Keratinocyte (primary cell): ENCODE data around the gene ICAM2. TPM values are rescaled to one million over a fixed set of nuclear protein-coding genes. Genes with fewer than 3 reads are reported as not detected.

Source experiments
- DNase-seq: peaks from one replicate; pipeline ENCODE4 v3.0.0-alpha.2; 2011; ENCODE audit warnings: low read depth, missing footprints, low spot score
- FAIRE-seq: peaks from 2 replicates; lab custom pipeline; 2011; peaks lifted over from hg19 to GRCh38; lab: Jason Lieb, UNC
- H2AFZ ChIP-seq: 2 replicates; pipeline ENCODE4 v1.6.0; 2012; ENCODE audit warnings: low read length, control low read depth, inconsistent platforms; ENCODE audit not compliant: control insufficient read depth
- H3K27ac ChIP-seq: 2 replicates; pipeline ENCODE4 v1.5.1; 2011; ENCODE audit warnings: low read length; ENCODE audit not compliant: control insufficient read depth, insufficient read depth
- H3K27me3 ChIP-seq: 3 replicates; pipeline ENCODE4 v1.6.0; 2011; ENCODE audit warnings: low read length; ENCODE audit not compliant: control insufficient read depth, insufficient read depth; ENCODE audit errors: extremely low read depth
- H3K36me3 ChIP-seq, 2 experiments: 2 replicates in 1 of 2; 3 replicates in 1 of 2; pipeline ENCODE4 v1.5.1; 2011; ENCODE audit warnings: low read length in 2 of 2, mild to moderate bottlenecking in 1 of 2; ENCODE audit not compliant: control insufficient read depth in 2 of 2, insufficient read depth in 2 of 2; ENCODE audit errors: extremely low read depth in 1 of 2
- H3K4me1 ChIP-seq: 3 replicates; pipeline ENCODE4 v1.5.1; 2011; ENCODE audit warnings: low read length; ENCODE audit not compliant: control insufficient read depth, insufficient read depth; ENCODE audit errors: extremely low read depth
- H3K4me2 ChIP-seq: 3 replicates; pipeline ENCODE4 v1.6.0; 2011; ENCODE audit warnings: low read depth, low read length; ENCODE audit not compliant: control insufficient read depth, insufficient read depth; ENCODE audit errors: extremely low read depth
- H3K4me3 ChIP-seq, 3 experiments: fragments of 200-600 bp in 1 of 3; sonication (generic) in 1 of 3; 2 replicates in 2 of 3; 3 replicates in 1 of 3; pipeline ENCODE4 v1.5.1; 2011 to 2016; ENCODE audit warnings: low read length in 3 of 3, mild to moderate bottlenecking in 3 of 3, control low read depth in 2 of 3, inconsistent platforms in 1 of 3, low read depth in 1 of 3, mixed read lengths in 1 of 3, mixed run types in 1 of 3, moderate library complexity in 1 of 3; ENCODE audit not compliant: control insufficient read depth in 2 of 3, insufficient read depth in 2 of 3; ENCODE audit errors: extremely low read depth in 1 of 3
- H3K79me2 ChIP-seq: 2 replicates; pipeline ENCODE4 v1.6.0; 2012; ENCODE audit warnings: low read length; ENCODE audit not compliant: control insufficient read depth, insufficient read depth
- H3K9ac ChIP-seq: 3 replicates; pipeline ENCODE4 v1.6.0; 2011; ENCODE audit warnings: low read length; ENCODE audit not compliant: control insufficient read depth, insufficient read depth; ENCODE audit errors: extremely low read depth
- H3K9me1 ChIP-seq: 3 replicates; pipeline ENCODE4 v1.6.0; 2011; ENCODE audit warnings: low read length; ENCODE audit not compliant: control insufficient read depth, insufficient read depth; ENCODE audit errors: extremely low read depth
- H3K9me3 ChIP-seq: 2 replicates; pipeline ENCODE4 v1.5.1; 2012; ENCODE audit warnings: low read depth, low read length; ENCODE audit not compliant: control insufficient read depth
- H4K20me1 ChIP-seq: 3 replicates; pipeline ENCODE4 v1.6.0; 2011; ENCODE audit warnings: low read length; ENCODE audit not compliant: control insufficient read depth, insufficient read depth; ENCODE audit errors: extremely low read depth
- CTCF ChIP-seq, 3 experiments: IDR thresholded peaks in 1 of 3; conservative IDR thresholded peaks in 1 of 3; optimal IDR thresholded peaks in 1 of 3; 2 replicates in 2 of 3; 3 replicates in 1 of 3; pipeline versions ENCODE3 to v1.5.1; 2011; ENCODE audit warnings: low read length in 3 of 3, mild to moderate bottlenecking in 3 of 3, moderate library complexity in 2 of 3, control low read depth in 1 of 3, inconsistent platforms in 1 of 3; ENCODE audit not compliant: insufficient read depth in 2 of 3; ENCODE audit errors: extremely low read depth in 1 of 3
- EZH2 ChIP-seq: IDR thresholded peaks from one replicate; pipeline ENCODE4 v1.6.1; 2012; ENCODE audit warnings: inconsistent platforms, mild to moderate bottlenecking, low read length, moderate library complexity
- dilution Hi-C: fragments of 300-500 bp; cut with MboI; formaldehyde crosslinking; loops from one replicate; pipeline ENCODE4 v1.7.0; 2020; ENCODE audit warnings: low sequenced_read_pairs; ENCODE audit not compliant: extremely low pct_ligation_motif_present
- polyA plus RNA-seq, 5 experiments: library from polyadenylated mRNA; depleted of rRNA in 3 of 5; stranded (reverse) in 3 of 5; stranded (forward) in 1 of 5; unstranded in 1 of 5; fragments of >200 nt; gene quantifications; 1 replicate in 1 of 5; 2 replicates in 3 of 5; 3 replicates in 1 of 5; pipeline versions ENCODE4 v1.2.1 to v1.2.3, GENCODE V29; 2011 to 2012; ENCODE audit warnings: missing spikeins in 2 of 5, low read depth in 1 of 5, low replicate concordance in 1 of 5

ICAM2 gene
- polyA plus RNA-seq, 1 donor (not counting 4 experiments of a cell fraction or from before 2014, with no cell fraction given), result 0.09 TPM

GRCh38 chr17:64054304-64054703 lies 33.9 kb upstream of the ICAM2 start:
- no peak overlapping the region for H3K9ac ChIP-seq
- H3K36me3 ChIP-seq, result peaks cover 40 to 54% of the 10 kb centered on the region in 2 experiments
- dilution Hi-C loops, result no loop called here
- H3K9me1 ChIP-seq, result no peaks in the 10 kb centered on the region
- no peaks in the 10 kb centered on the region for H4K20me1 ChIP-seq
- no peak for DNase-seq
- H3K27me3 ChIP-seq, result no peaks in the 10 kb centered on the region
- no peaks in the 10 kb centered on the region for H3K79me2 ChIP-seq
- no peak for FAIRE-seq
- H3K4me3 ChIP-seq, result no peak overlapping the region
- H3K27ac ChIP-seq, result no peak overlapping the region
- H2AFZ ChIP-seq, result no peak overlapping the region
- no peaks in the 10 kb centered on the region for H3K9me3 ChIP-seq
- H3K4me2 ChIP-seq, result no peak overlapping the region
- TF ChIP-seq CTCF (optimal IDR thresholded peaks at IDR 0.05 in 1 of 3, IDR thresholded peaks at IDR 0.05 in 1 of 3, conservative IDR thresholded peaks at IDR 0.05 in 1 of 3; ENCODE audit: extremely low read depth in 1 of 3, insufficient read depth in 2 of 3, low read length in 3 of 3), result no peak
- no peak for TF ChIP-seq EZH2
- H3K4me1 ChIP-seq, result no peaks in the 10 kb centered on the region

GRCh38 chr17:64053101-64053500 lies 32.7 kb upstream of the ICAM2 start:
- Histone ChIP-seq H4K20me1 (no peaks in the 10 kb centered on the region), H3K9me3 (no peaks in the 10 kb centered on the region), H3K79me2 (no peaks in the 10 kb centered on the region), H3K9ac (no peak overlapping the region), H3K4me2 (no peak overlapping the region), H3K36me3 (peaks cover 42 to 49% of the 10 kb centered on the region in 2 experiments), H3K27me3 (no peaks in the 10 kb centered on the region), H3K27ac (no peak overlapping the region), H3K4me1 (no peaks in the 10 kb centered on the region), H3K4me3 (no peak overlapping the region), H2AFZ (no peak overlapping the region), H3K9me1 (no peaks in the 10 kb centered on the region)
- DNase-seq, result no peak
- FAIRE-seq, result no peak
- dilution Hi-C loops, result no loop called here
- TF ChIP-seq EZH2 (no peak), CTCF (optimal IDR thresholded peaks at IDR 0.05 in 1 of 3, IDR thresholded peaks at IDR 0.05 in 1 of 3, conservative IDR thresholded peaks at IDR 0.05 in 1 of 3; ENCODE audit: extremely low read depth in 1 of 3, insufficient read depth in 2 of 3, low read length in 3 of 3) (no peak)
